A673 (cell line): ENCODE measurements around the gene PER3.

Experiments
- CTCF ChIP-seq: fragments of 300-800, 200-600 bp; sonication (generic); conservative IDR thresholded peaks from 2 replicates; pipeline ENCODE4 v1.5.1; 2017; ENCODE audit warnings: low read depth, mild to moderate bottlenecking, antibody characterized with exemption, low read length, moderate library complexity, mixed read lengths
- EZH2 ChIP-seq: fragments of 200-600 bp; sonication (generic); IDR thresholded peaks from 2 replicates; pipeline ENCODE4 v1.6.1; 2017; ENCODE audit warnings: borderline replicate concordance, low read depth, mild to moderate bottlenecking, mixed read lengths, antibody characterized with exemption, low read length; ENCODE audit not compliant: poor library complexity, severe bottlenecking

GRCh38 chr1:7745783-7746182 lies 38.3 kb upstream of the PER3 start:
- TF ChIP-seq CTCF, result no peak
- no peak for TF ChIP-seq EZH2
